Thyroid gland (tissue), 4 donors: Measurements from ENCODE around the gene RPUSD2.

Experiments
- POLR2A ChIP-seq, 2 donors: fragments of 450-650 bp; IDR thresholded peaks; one replicate each; pipeline ENCODE4 v1.6.1; 2017; ENCODE audit warnings: antibody characterized with exemption in 2 of 2, mild to moderate bottlenecking in 2 of 2, moderate library complexity in 1 of 2
- TF ChIP-seq, protein P1 (sequence below), 6 experiments: fragments of 200-600 bp in 3 of 6; fragments of 450-650 bp in 3 of 6; sonication (generic) in 3 of 6; IDR thresholded peaks; one replicate each; pipeline ENCODE4 v1.5.1; 2016 to 2019; ENCODE audit warnings: antibody characterized with exemption in 6 of 6, mild to moderate bottlenecking in 2 of 6, inconsistent platforms in 1 of 6, moderate library complexity in 1 of 6

DNA sequence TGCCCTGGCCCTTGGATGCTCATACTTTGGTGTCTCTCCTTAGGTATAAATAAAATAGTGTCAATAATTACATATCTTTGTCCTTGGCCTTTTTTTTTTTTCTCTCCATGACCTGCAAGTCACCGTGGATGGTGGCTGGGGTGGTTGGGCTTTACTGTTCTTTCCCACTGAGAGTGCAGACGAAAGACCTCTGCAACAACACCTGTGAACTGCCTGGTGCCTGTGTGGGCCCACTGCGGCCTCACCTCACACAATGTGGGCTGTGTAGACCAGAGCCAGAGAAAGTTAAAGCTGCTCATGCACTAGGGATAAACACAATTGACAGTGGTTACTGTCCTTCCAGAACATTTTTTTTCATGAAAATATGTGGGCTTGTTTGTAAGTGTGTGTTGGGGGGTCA lies 43.2 kb upstream of the RPUSD2 start:
- TF ChIP-seq, protein P1, sequence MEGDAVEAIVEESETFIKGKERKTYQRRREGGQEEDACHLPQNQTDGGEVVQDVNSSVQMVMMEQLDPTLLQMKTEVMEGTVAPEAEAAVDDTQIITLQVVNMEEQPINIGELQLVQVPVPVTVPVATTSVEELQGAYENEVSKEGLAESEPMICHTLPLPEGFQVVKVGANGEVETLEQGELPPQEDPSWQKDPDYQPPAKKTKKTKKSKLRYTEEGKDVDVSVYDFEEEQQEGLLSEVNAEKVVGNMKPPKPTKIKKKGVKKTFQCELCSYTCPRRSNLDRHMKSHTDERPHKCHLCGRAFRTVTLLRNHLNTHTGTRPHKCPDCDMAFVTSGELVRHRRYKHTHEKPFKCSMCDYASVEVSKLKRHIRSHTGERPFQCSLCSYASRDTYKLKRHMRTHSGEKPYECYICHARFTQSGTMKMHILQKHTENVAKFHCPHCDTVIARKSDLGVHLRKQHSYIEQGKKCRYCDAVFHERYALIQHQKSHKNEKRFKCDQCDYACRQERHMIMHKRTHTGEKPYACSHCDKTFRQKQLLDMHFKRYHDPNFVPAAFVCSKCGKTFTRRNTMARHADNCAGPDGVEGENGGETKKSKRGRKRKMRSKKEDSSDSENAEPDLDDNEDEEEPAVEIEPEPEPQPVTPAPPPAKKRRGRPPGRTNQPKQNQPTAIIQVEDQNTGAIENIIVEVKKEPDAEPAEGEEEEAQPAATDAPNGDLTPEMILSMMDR (IDR thresholded peaks at IDR 0.05): no peak
- no peak for TF ChIP-seq POLR2A (IDR thresholded peaks at IDR 0.05)
